Right lobe of liver (tissue), 6 donors: ENCODE data around the gene FAM9A. TPM values are rescaled to one million over a fixed set of nuclear protein-coding genes. Genes with fewer than 3 reads are reported as not detected.
"Not testable (repeated sequence)": the region's sequence is repeated elsewhere in the genome, so short reads cannot be mapped to it uniquely, and the experiment has no call there.

ENCODE experiments used
- ATAC-seq, 4 donors: fragments of 200-7000 bp; cut with Tn5 transposase; one replicate each; pipeline ENCODE4 v1.9.1; 2020; ENCODE audit warnings: mild to moderate bottlenecking in 4 of 4, moderate library complexity in 4 of 4
- DNase-seq, 3 donors: peaks; one replicate each; pipeline ENCODE4 v3.0.0-alpha.2; 2020
- H3K27ac ChIP-seq, 3 donors: fragments of 200-600 bp; one replicate each; pipeline ENCODE4 v1.8.0; 2022
- H3K27me3 ChIP-seq, 2 donors: fragments of 200-600 bp; one replicate each; pipeline ENCODE4 v1.8.0; 2022
- H3K36me3 ChIP-seq, 4 donors: fragments of 200-600 bp; sonication (generic) in 1 of 4; one replicate each; pipeline versions ENCODE4 v1.5.1 to v1.8.0; 2017 to 2022; ENCODE audit warnings: control low read depth in 1 of 4
- H3K4me1 ChIP-seq, 4 donors: fragments of 200-600 bp; sonication (generic) in 1 of 4; one replicate each; pipeline versions ENCODE4 v1.5.1 to v1.8.0; 2017 to 2022; ENCODE audit warnings: control low read depth in 1 of 4
- H3K4me3 ChIP-seq, 3 donors: fragments of 200-600 bp; one replicate each; pipeline ENCODE4 v1.8.0; 2022
- H3K9me3 ChIP-seq, 4 donors: fragments of 200-600 bp; sonication (generic) in 1 of 4; one replicate each; pipeline versions ENCODE4 v1.5.1 to v1.8.0; 2017 to 2022; ENCODE audit warnings: control low read depth in 1 of 4
- CTCF ChIP-seq, 4 donors: fragments of 200-600 bp in 3 of 4; fragments of 450-650 bp in 1 of 4; IDR thresholded peaks; one replicate each; pipeline versions ENCODE4 v1.5.1 to v1.8.0; 2016 to 2022; ENCODE audit warnings: antibody characterized with exemption in 4 of 4, mild to moderate bottlenecking in 2 of 4
- POLR2A ChIP-seq: fragments of 450-650 bp; IDR thresholded peaks from one replicate; pipeline ENCODE4 v1.6.1; 2017; ENCODE audit warnings: antibody characterized with exemption, mild to moderate bottlenecking
- WGBS: methylation state at CpG from one replicate; pipeline ENCODE4 v1.1.6; 2018; ENCODE audit warnings: low coverage, low lambda C conversion rate; ENCODE audit not compliant: insufficient coverage; ENCODE audit errors: missing lambda C conversion rate; 5-methylcytosine and 5-hydroxymethylcytosine counted together
- intact Hi-C, 2 donors: fragments of 100-400 bp; cut with DNase I; formaldehyde crosslinking; loops; one replicate each; pipeline versions ENCODE4 v1.11.2 to v1.14.1; 2022
- total RNA-seq, 6 experiments: library from RNA; depleted of rRNA in 2 of 6; stranded (reverse); fragments of >200 nt in 2 of 6; fragmentation: NEBNext Ultra II Directional in 3 of 6; extraction: Animal tissue kit (Norgen Biotek cat#: 25700) in 3 of 6; gene quantifications; one replicate each; pipeline versions ENCODE4 v1.1.0 to v1.2.4, GENCODE V29; 2016 to 2023
- donor health status: DM: no; HTN: yes; CAD: no.
- donor health status: DM: no; HTN: no; CAD: no.
- donor health status: DM: no; HTN: no; CAD: no.
- donor health status: DM: no; HTN: yes; CAD: no.
- donor health status: DM: no; HTN: yes; CAD: no.

The FAM9A gene
- total RNA-seq, 6 experiments from 2014 or later, result 0.33 TPM; not detected in 5

GRCh38 chrX:8760021-8760420 lies 41.2 kb downstream of the FAM9A start:
- Histone ChIP-seq H3K36me3 (no peaks in the 10 kb centered on the region), H3K27ac (no peak overlapping the region), H3K4me3 (no peak overlapping the region), H3K9me3 (no peaks in the 10 kb centered on the region), H3K27me3 (no peaks in the 10 kb centered on the region), H3K4me1 (no peaks in the 10 kb centered on the region)
- intact Hi-C loops, result no loop called here
- no peak for ATAC-seq
- no peak for DNase-seq
- TF ChIP-seq POLR2A (no peak), CTCF (IDR thresholded peaks at IDR 0.05) (no peak)
- WGBS, result 67% methylated on average over 2 of the region's 2 CpGs

GRCh38 chrX:8758706-8759105 lies 42.5 kb downstream of the FAM9A start:
- H3K9me3 ChIP-seq, DNase-seq, ATAC-seq, H3K4me3 ChIP-seq, intact Hi-C loops, H3K4me1 ChIP-seq, H3K27me3 ChIP-seq, H3K27ac ChIP-seq, H3K36me3 ChIP-seq: not testable (repeated sequence)
- WGBS, result 58% methylated on average over 5 of the region's 5 CpGs

DNA sequence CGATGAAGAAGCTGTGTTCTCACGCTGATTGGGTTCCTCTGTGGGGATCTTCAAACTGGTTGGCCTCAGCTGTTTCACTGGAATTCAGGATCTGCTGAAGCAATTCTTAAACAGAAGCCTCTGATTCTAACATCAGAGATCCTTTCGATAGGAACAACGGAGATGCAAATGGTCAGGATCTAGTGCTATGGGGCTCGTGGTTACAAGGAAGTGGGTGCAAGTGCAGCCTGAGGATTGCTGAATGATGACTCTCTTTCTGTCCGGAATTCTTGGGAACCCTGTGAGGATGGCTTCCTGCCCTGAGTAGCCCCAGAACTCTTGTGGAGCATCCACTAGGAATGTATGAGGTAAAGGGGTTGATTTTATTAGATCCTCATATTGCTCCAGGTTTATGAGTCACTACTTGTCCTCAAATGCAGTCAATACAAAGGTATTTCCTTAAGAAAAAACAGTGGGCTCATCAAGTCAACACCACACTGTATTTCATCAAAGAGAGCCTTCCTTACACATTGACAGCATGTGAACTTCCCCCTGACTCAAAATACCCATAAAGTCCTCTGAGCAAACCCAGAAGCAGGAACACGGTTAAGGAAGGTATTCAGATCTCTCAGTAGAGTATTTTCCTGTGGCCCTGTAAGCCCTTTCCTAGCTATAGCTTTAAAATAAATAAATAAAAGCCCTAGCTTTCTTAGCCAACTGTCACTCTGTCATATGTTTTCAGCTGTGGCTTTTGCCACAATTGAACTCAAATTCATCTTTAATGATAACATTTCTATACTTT lies 43.4 kb downstream of the FAM9A start:
- H3K27me3 ChIP-seq, H3K27ac ChIP-seq, ATAC-seq, H3K4me3 ChIP-seq, intact Hi-C loops, H3K9me3 ChIP-seq, H3K36me3 ChIP-seq, H3K4me1 ChIP-seq, DNase-seq: not testable (repeated sequence)
- WGBS, result 51% methylated on average over 7 of the region's 7 CpGs

- Histone ChIP-seq H3K36me3 (no peaks in the 10 kb centered on the region), H3K27ac (no peak overlapping the region), H3K9me3 (no peaks in the 10 kb centered on the region), H3K4me3 (no peak overlapping the region), H3K4me1 (no peaks in the 10 kb centered on the region), H3K27me3 (no peaks in the 10 kb centered on the region)
- intact Hi-C loops, result no loop called here
- ATAC-seq (no peak), DNase-seq (no peak)
- TF ChIP-seq CTCF (IDR thresholded peaks at IDR 0.05) (no peak), POLR2A (no peak)
These were observed 45.4 kb downstream of the FAM9A start for GRCh38 chrX:8755813-8756212.

- intact Hi-C loops, result no loop called here
- Histone ChIP-seq H3K27me3 (no peaks in the 10 kb centered on the region), H3K9me3 (no peaks in the 10 kb centered on the region), H3K4me3 (no peak overlapping the region), H3K36me3 (no peaks in the 10 kb centered on the region), H3K4me1 (no peaks in the 10 kb centered on the region), H3K27ac (no peak overlapping the region)
- ATAC-seq, result no peak
- TF ChIP-seq CTCF (IDR thresholded peaks at IDR 0.05), result peak in 3 of 4 donors; percentile 13 to 22 (median 20)
- no peak for TF ChIP-seq POLR2A
- DNase-seq, result no peak
- 39% methylated on average over 3 of the region's 4 CpGs for WGBS
These were observed 46.1 kb downstream of the FAM9A start for GRCh38 chrX:8755116-8755515.

DNA sequence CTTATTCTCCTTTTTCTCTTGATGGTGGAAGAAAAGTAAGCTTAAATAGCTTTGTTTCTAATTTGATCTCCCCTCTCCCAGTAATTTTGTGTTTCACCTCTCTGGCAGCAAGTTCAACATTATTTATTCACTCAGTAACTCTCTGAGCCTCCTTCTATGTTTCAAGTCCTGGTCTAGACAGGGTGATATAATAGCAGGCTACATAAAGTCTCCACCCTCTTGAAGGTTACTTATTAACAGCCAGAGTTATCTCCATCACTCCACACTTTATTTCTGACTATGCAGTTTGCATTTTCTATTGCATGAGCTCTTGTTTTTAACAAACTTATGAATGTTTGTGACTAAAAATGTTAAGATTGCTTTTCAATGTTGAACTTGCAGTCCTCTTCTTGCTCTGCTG lies 51.5 kb downstream of the FAM9A start:
- no peak for DNase-seq
- Histone ChIP-seq H3K4me1 (no peaks in the 10 kb centered on the region), H3K9me3 (no peaks in the 10 kb centered on the region), H3K4me3 (no peak overlapping the region), H3K36me3 (no peaks in the 10 kb centered on the region), H3K27ac (no peak overlapping the region), H3K27me3 (no peaks in the 10 kb centered on the region)
- ATAC-seq, result no peak
- intact Hi-C loops, result no loop called here
- TF ChIP-seq CTCF (IDR thresholded peaks at IDR 0.05) (no peak), POLR2A (no peak)
